Nephron progenitor cell (in vitro differentiated cells): ENCODE data around the gene CADM3.
A peak's percentile ranks its signal among the peaks of the same experiment; 100 is the strongest.

Experiments
- DNase-seq: peaks from one replicate; pipeline ENCODE4 v3.0.0; 2021
- H3K27ac Mint-ChIP-seq: 2 replicates; pipeline ENCODE4 v1.8.0; 2021; ENCODE audit warnings: mild to moderate bottlenecking, moderate library complexity, mixed read lengths
- H3K27me3 Mint-ChIP-seq: 2 replicates; pipeline ENCODE4 v1.8.0; 2021; ENCODE audit warnings: mild to moderate bottlenecking, low read depth, mixed read lengths; ENCODE audit not compliant: poor library complexity
- H3K36me3 Mint-ChIP-seq: 2 replicates; pipeline ENCODE4 v1.8.0; 2021; ENCODE audit warnings: low read depth, mixed read lengths
- H3K4me1 Mint-ChIP-seq: 2 replicates; pipeline ENCODE4 v1.8.0; 2021; ENCODE audit warnings: mixed read lengths
- H3K4me3 Mint-ChIP-seq: 2 replicates; pipeline ENCODE4 v1.8.0; 2021; ENCODE audit warnings: mild to moderate bottlenecking, moderate library complexity, mixed read lengths
- H3K9me3 Mint-ChIP-seq: 2 replicates; pipeline ENCODE4 v1.8.0; 2021; ENCODE audit warnings: mild to moderate bottlenecking, moderate library complexity, mixed read lengths
- CTCF ChIP-seq: fragments of 200-600 bp; sonication (generic); IDR thresholded peaks from 2 replicates; pipeline ENCODE4 v1.5.0; 2021; ENCODE audit warnings: antibody characterized with exemption

CADM3 gene

GRCh38 chr1:159168043-159168442, 3.4 kb upstream of the CADM3 start:
- no peak overlapping the region for H3K4me3 Mint-ChIP-seq
- H3K27me3 Mint-ChIP-seq, result peaks cover 53% of the 10 kb centered on the region
- no peaks in the 10 kb centered on the region for H3K36me3 Mint-ChIP-seq
- H3K9me3 Mint-ChIP-seq, result no peaks in the 10 kb centered on the region
- H3K4me1 Mint-ChIP-seq, result peaks cover 33% of the 10 kb centered on the region
- no peak for DNase-seq
- TF ChIP-seq CTCF, result no peak
- no peak overlapping the region for H3K27ac Mint-ChIP-seq

GRCh38 chr1:159170639-159171038, 776 bp upstream of the CADM3 start:
- no peak for DNase-seq
- no peak overlapping the region for H3K27ac Mint-ChIP-seq
- H3K4me3 Mint-ChIP-seq, result peak overlapping the region; percentile 82
- peaks cover 24% of the 10 kb centered on the region for H3K4me1 Mint-ChIP-seq
- H3K9me3 Mint-ChIP-seq, result no peaks in the 10 kb centered on the region
- H3K36me3 Mint-ChIP-seq, result no peaks in the 10 kb centered on the region
- no peak for TF ChIP-seq CTCF
- H3K27me3 Mint-ChIP-seq, result peaks cover 79% of the 10 kb centered on the region

GRCh38 chr1:159171688-159172501, 480 bp downstream of the CADM3 start:
- H3K36me3 Mint-ChIP-seq, result no peaks in the 10 kb centered on the region
- DNase-seq, result peak; percentile 75
- peak overlapping the region; percentile 86 for H3K4me3 Mint-ChIP-seq
- peaks cover 74% of the 10 kb centered on the region for H3K27me3 Mint-ChIP-seq
- peaks cover 24% of the 10 kb centered on the region for H3K4me1 Mint-ChIP-seq
- no peaks in the 10 kb centered on the region for H3K9me3 Mint-ChIP-seq
- no peak overlapping the region for H3K27ac Mint-ChIP-seq
- TF ChIP-seq CTCF, result no peak

GRCh38 chr1:159172614-159173291, 1.3 kb downstream of the CADM3 start:
- Mint-ChIP-seq H3K9me3 (no peaks in the 10 kb centered on the region), H3K4me3 (peak overlapping the region; percentile 86), H3K27ac (no peak overlapping the region), H3K4me1 (peaks cover 24% of the 10 kb centered on the region), H3K27me3 (peaks cover 71% of the 10 kb centered on the region), H3K36me3 (no peaks in the 10 kb centered on the region)
- DNase-seq, result peak; percentile 21
- no peak for TF ChIP-seq CTCF

- H3K9me3 Mint-ChIP-seq, result no peaks in the 10 kb centered on the region
- no peaks in the 10 kb centered on the region for H3K36me3 Mint-ChIP-seq
- TF ChIP-seq CTCF, result no peak
- H3K27me3 Mint-ChIP-seq, result peaks cover 65% of the 10 kb centered on the region
- H3K4me3 Mint-ChIP-seq, result peak overlapping the region; percentile 9
- no peak overlapping the region for H3K27ac Mint-ChIP-seq
- H3K4me1 Mint-ChIP-seq, result peaks cover 24% of the 10 kb centered on the region
- no peak for DNase-seq
Observed at GRCh38 chr1:159173320-159173719, 1.9 kb downstream of the CADM3 start.
